ENCODE measurements around the gene NPEPL1.

DNA sequence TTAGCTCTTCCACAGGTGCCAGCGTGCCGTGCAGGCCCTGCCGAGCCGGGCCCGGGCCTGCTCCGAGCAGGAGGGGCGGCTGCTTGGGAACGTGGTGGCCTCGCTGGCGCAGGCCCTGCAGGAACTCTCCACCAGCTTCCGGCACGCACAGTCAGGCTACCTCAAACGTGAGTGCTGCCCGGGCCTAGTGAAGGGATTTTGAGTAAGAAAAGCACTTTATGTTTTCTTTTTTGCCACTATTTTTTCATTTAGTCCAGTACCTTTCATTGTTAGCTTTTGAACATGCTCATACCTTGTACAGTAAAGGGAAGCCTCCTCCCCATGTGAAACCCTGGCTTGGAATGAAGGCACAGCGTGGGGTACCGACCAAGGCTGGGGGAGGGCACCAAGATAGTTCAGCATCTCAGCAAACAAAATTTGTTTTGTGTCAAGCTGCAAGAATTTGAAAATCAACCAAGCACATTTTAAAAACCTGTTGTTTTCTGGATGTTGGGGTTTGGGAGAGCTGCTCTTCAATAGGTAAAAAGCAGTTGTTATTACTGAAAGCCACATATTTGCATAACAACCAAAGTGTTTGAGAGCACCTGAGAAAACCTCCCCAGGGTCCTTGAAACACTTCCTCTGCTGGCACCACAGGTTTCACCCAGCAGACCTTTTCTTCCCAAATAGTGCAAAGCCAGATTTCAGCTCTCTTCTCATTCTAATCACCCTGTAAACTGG, 23.2 kb upstream of the NPEPL1 start:
- TF ChIP-seq CTCF (IDR thresholded peaks at IDR 0.05) (no peak), POLR2A (IDR thresholded peaks at IDR 0.05) (no peak)
